PC-9 (cell line): ENCODE data around the gene CNNM4. TPM values are rescaled to one million over a fixed set of nuclear protein-coding genes. Genes with fewer than 3 reads are reported as not detected.
A peak's percentile ranks its signal among the peaks of the same experiment; 100 is the strongest.

Experiments used
- BruUV-seq: library from RNA; stranded (reverse); fragments of 400-500 nt; replicated peaks from 2 replicates; lab custom pipeline; 2021; lab: Mats Ljungman, UMichigan
- CTCF ChIA-PET: fragments of 300-600 bp; sonication (Branson Sonifier 250); formaldehyde crosslinking; loops from one replicate; lab custom pipeline; 2022; ENCODE audit warnings: antibody characterized with exemption; lab: Charles Lee
- POLR2A ChIA-PET: fragments of 300-600 bp; sonication (Branson Sonifier 250); formaldehyde crosslinking; loops from one replicate; lab custom pipeline; 2022; ENCODE audit warnings: antibody characterized with exemption; ENCODE audit not compliant: unreplicated experiment; lab: Charles Lee
- DNase-seq, 2 experiments: peaks; one replicate each; pipeline versions ENCODE4 v3.0.0 to v3.0.0-alpha.2; 2015 to 2022; ENCODE audit warnings: mixed read lengths in 1 of 2
- H2AFZ ChIP-seq: fragments of 200-600 bp; sonication (generic); 2 replicates; pipeline ENCODE4 v1.8.1; 2017; ENCODE audit warnings: antibody characterized with exemption
- H3F3A ChIP-seq: fragments of 200-600 bp; sonication (generic); 2 replicates; pipeline ENCODE4 v1.8.1; 2017; ENCODE audit warnings: antibody characterized with exemption, mild to moderate bottlenecking, low read depth; ENCODE audit not compliant: insufficient read depth
- H3K27ac ChIP-seq: fragments of 200-600 bp; sonication (generic); 2 replicates; pipeline ENCODE4 v1.6.1; 2016; ENCODE audit warnings: mixed run types
- H3K27me3 ChIP-seq: fragments of 200-600 bp; sonication (generic); 2 replicates; pipeline ENCODE4 v1.6.1; 2016; ENCODE audit warnings: low read depth, mixed run types; ENCODE audit not compliant: insufficient read depth
- H3K36me3 ChIP-seq: fragments of 200-600 bp; sonication (generic); 2 replicates; pipeline ENCODE4 v1.6.1; 2016; ENCODE audit warnings: low read depth, mixed run types
- H3K4me1 ChIP-seq: fragments of 200-600 bp; sonication (generic); replicated peaks from 2 replicates; pipeline ENCODE4 v1.6.1; 2016; ENCODE audit warnings: mixed run types; ENCODE audit not compliant: insufficient read depth
- H3K4me2 ChIP-seq: fragments of 200-600 bp; sonication (generic); 2 replicates; pipeline ENCODE4 v1.6.1; 2017; ENCODE audit warnings: mixed run types
- H3K4me3 ChIP-seq: fragments of 200-600 bp; sonication (generic); 2 replicates; pipeline ENCODE4 v1.6.1; 2016; ENCODE audit warnings: mixed run types
- H3K79me2 ChIP-seq: fragments of 200-600 bp; sonication (generic); 2 replicates; pipeline ENCODE4 v1.6.1; 2017; ENCODE audit warnings: low read depth, mixed run types
- H3K9me2 ChIP-seq: fragments of 200-600 bp; sonication (generic); 2 replicates; pipeline ENCODE4 v1.8.1; 2017; ENCODE audit warnings: mild to moderate bottlenecking; ENCODE audit not compliant: insufficient read depth
- H3K9me3 ChIP-seq: fragments of 200-600 bp; sonication (generic); 2 replicates; pipeline ENCODE4 v1.8.1; 2016; ENCODE audit warnings: low read depth; ENCODE audit not compliant: insufficient read depth
- H4K20me1 ChIP-seq: fragments of 200-600 bp; sonication (generic); 2 replicates; pipeline ENCODE4 v1.8.1; 2017; ENCODE audit not compliant: insufficient read depth
- EZH2 ChIP-seq: fragments of 200-600 bp; sonication (generic); IDR thresholded peaks from 2 replicates; pipeline ENCODE4 v1.8.0; 2017; ENCODE audit warnings: antibody characterized with exemption, low read depth
- intact Hi-C: fragments of 100-400 bp; cut with micrococcal nuclease; formaldehyde crosslinking; loops from one replicate; pipeline ENCODE4 v1.10.0; 2022; ENCODE audit not compliant: unreplicated experiment
- total RNA-seq: library from RNA; stranded (reverse); gene quantifications from 2 replicates; pipeline ENCODE4 v1.2.3, GENCODE V29; 2021
- TF ChIP-seq, protein P1 (sequence below): fragments of 200-600 bp; sonication (generic); conservative IDR thresholded peaks from 2 replicates; pipeline ENCODE4 v1.6.1; 2017; ENCODE audit warnings: mixed run types, antibody characterized with exemption, mild to moderate bottlenecking, moderate library complexity

CNNM4 gene
- total RNA-seq, 1 experiment from 2014 or later: 31.4 TPM

DNA sequence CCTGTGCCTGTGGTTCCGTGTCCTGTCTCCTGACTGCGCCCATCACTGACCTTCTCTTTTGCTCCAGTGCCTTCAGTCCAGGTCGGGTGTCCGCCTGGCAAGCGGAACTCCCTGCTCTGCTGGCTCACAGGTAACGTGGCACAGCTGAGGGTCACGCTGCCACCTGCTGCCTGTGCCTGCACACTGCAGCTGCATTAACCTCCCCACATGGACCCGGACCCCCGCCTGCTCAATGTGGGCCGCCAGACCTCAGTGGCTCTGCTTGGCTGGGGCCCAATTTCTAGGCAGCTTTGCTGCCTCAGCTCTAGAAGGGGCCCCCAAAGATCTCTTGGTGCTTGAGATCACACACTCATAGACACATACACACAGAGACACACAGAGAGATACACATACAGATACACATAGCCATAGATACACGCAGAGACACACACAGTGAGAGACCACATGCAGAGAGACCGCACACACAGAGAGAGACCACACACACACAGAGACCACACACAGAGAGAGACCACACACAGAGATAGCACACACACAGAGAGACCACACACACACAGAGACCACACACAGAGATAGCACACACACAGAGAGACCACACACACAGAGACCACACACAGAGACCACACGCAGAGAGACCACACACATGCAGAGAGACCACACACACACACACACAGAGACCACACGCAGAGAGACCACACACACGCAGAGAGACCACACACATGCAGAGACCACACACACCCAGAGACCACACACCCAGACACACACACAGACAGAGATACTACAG lies 40.5 kb downstream of the CNNM4 start:
- Histone ChIP-seq H2AFZ (no peak overlapping the region), H3K4me3 (no peak overlapping the region), H3K27me3 (no peaks in the 10 kb centered on the region), H3K4me1 (no peaks in the 10 kb centered on the region), H3K79me2 (no peaks in the 10 kb centered on the region), H3K9me2 (no peaks in the 10 kb centered on the region), H3K9me3 (no peaks in the 10 kb centered on the region), H4K20me1 (no peaks in the 10 kb centered on the region), H3K27ac (no peak overlapping the region), H3F3A (peaks cover 14% of the 10 kb centered on the region), H3K36me3 (no peaks in the 10 kb centered on the region), H3K4me2 (no peak overlapping the region)
- TF ChIP-seq EZH2: no peak
- TF ChIP-seq, protein P1, sequence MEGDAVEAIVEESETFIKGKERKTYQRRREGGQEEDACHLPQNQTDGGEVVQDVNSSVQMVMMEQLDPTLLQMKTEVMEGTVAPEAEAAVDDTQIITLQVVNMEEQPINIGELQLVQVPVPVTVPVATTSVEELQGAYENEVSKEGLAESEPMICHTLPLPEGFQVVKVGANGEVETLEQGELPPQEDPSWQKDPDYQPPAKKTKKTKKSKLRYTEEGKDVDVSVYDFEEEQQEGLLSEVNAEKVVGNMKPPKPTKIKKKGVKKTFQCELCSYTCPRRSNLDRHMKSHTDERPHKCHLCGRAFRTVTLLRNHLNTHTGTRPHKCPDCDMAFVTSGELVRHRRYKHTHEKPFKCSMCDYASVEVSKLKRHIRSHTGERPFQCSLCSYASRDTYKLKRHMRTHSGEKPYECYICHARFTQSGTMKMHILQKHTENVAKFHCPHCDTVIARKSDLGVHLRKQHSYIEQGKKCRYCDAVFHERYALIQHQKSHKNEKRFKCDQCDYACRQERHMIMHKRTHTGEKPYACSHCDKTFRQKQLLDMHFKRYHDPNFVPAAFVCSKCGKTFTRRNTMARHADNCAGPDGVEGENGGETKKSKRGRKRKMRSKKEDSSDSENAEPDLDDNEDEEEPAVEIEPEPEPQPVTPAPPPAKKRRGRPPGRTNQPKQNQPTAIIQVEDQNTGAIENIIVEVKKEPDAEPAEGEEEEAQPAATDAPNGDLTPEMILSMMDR: peak; percentile 97
- ChIA-PET POLR2A (no interaction called here), CTCF (interaction anchor here (0.6 kb wide), 1 partner anchor 267 kb away, joined by 3 read pairs; no protein-coding TSS in a partner anchor)
- intact Hi-C loops: loop anchor here (1.0 to 5.0 kb wide), 7 partner anchors 38 to 251 kb away; partner anchors contain the start of gene LMAN2L
- BruUV-seq: no TSS peak
- peak; percentile 65 to 80 for DNase-seq

DNA sequence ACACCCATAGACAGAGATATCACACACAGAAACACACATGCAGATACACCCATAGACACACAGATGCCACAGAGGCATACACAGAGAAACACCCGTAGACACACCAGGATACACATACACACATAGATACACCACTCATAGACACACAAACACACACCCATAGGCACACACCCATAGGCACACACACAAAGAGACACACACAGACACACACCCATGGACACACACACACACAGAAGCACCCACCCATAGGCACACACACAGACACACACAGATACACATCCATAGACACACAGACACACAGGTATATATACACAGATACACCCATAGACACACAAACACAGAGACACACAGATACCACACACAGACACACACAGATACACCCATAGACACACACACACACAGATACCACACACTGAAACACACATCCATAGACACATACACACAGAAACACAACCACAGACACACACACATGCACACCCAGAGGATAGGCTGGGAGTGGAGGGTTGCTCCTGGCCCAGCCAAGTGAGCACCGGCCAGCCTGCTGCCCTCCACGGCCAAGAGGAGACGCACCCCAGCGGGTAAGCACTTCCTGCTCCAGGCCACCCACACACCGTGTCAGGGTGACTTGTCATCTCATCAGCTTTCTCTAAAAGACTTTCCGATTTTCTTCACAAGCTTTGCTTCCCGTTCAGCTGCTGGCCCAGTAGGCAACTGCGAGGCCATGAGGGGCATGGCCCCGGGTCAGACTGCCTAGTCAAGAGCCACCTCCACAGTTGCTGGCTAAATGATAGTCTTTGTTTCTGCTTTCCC lies 41.3 kb downstream of the CNNM4 start:
- no peak for DNase-seq
- ChIA-PET POLR2A (interaction anchor here (0.6 kb wide), 1 partner anchor 19 kb away, joined by 3 read pairs; no protein-coding TSS in a partner anchor), CTCF (interaction anchor here (0.6 kb wide), 2 partner anchors 38 to 268 kb away, joined by 3 read pairs; no protein-coding TSS in a partner anchor)
- no peaks in the 10 kb centered on the region for H4K20me1 ChIP-seq
- H2AFZ ChIP-seq: no peak overlapping the region
- no peaks in the 10 kb centered on the region for H3K27me3 ChIP-seq
- intact Hi-C loops: loop anchor here (1.0 to 5.0 kb wide), 7 partner anchors 39 to 252 kb away; partner anchors contain the start of gene LMAN2L
- no peak overlapping the region for H3K27ac ChIP-seq
- H3K4me2 ChIP-seq: no peak overlapping the region
- no peaks in the 10 kb centered on the region for H3K36me3 ChIP-seq
- no TSS peak for BruUV-seq
- no peak overlapping the region for H3K4me3 ChIP-seq
- H3F3A ChIP-seq: peaks cover 14% of the 10 kb centered on the region
- no peaks in the 10 kb centered on the region for H3K79me2 ChIP-seq
- no peaks in the 10 kb centered on the region for H3K4me1 ChIP-seq
- no peaks in the 10 kb centered on the region for H3K9me3 ChIP-seq
- TF ChIP-seq EZH2: no peak
- TF ChIP-seq, protein P1: no peak
- H3K9me2 ChIP-seq: no peaks in the 10 kb centered on the region

DNA sequence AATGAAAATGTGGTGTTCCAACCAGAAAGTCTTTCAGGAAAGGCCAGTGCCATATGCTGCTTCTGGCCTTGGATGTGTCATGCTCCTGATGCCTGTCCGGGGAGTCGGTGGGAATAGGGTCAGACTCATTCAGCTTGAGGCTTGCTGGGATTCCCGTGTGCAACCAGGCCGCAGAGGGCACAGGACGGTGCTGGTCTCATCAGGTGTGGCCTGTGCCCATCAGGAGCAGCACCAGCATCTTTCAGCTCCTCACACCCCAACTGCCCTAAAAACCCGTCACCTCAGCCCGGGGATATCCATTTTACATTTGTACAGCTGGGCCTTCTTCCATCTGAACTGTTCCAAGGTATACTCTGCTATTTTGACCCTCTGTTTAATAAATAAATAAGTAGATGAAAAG lies 42.0 kb downstream of the CNNM4 start:
- no peak overlapping the region for H3K4me2 ChIP-seq
- no peaks in the 10 kb centered on the region for H3K4me1 ChIP-seq
- ChIA-PET POLR2A (interaction anchor here (0.6 kb wide), 1 partner anchor 20 kb away, joined by 3 read pairs; no protein-coding TSS in a partner anchor), CTCF (interaction anchor here (0.6 kb wide), 1 partner anchor 39 kb away, joined by 3 read pairs; no protein-coding TSS in a partner anchor)
- H3K36me3 ChIP-seq: no peaks in the 10 kb centered on the region
- no peaks in the 10 kb centered on the region for H4K20me1 ChIP-seq
- H3K27me3 ChIP-seq: no peaks in the 10 kb centered on the region
- peaks cover 14% of the 10 kb centered on the region for H3F3A ChIP-seq
- no peak overlapping the region for H3K27ac ChIP-seq
- H3K9me2 ChIP-seq: no peaks in the 10 kb centered on the region
- H2AFZ ChIP-seq: no peak overlapping the region
- DNase-seq: no peak
- TF ChIP-seq, protein P1: no peak
- no peak for TF ChIP-seq EZH2
- no peaks in the 10 kb centered on the region for H3K9me3 ChIP-seq
- H3K79me2 ChIP-seq: no peaks in the 10 kb centered on the region
- intact Hi-C loops: loop anchor here (5.0 kb wide), 2 partner anchors 185 to 200 kb away; no protein-coding TSS in a partner anchor
- no peak overlapping the region for H3K4me3 ChIP-seq
- BruUV-seq: no TSS peak
